ENCODE results near the gene IL17RA.

GRCh38 chr22:17152340-17152739 lies 67.5 kb downstream of the IL17RA start:
- TF ChIP-seq CTCF (conservative IDR thresholded peaks at IDR 0.05; ENCODE audit: low read depth, low read length) = no peak
- no peak for TF ChIP-seq USF2 (IDR thresholded peaks at IDR 0.05; ENCODE audit: low read depth, low read length)
- TF ChIP-seq BHLHE40 (IDR thresholded peaks at IDR 0.05; ENCODE audit: low read depth, low read length) = no peak
- TF ChIP-seq POLR2A (IDR thresholded peaks at IDR 0.05; ENCODE audit: low read depth, low read length) = no peak
- TF ChIP-seq SMC3 (IDR thresholded peaks at IDR 0.05; ENCODE audit: low read depth, low read length) = no peak
- no peak for TF ChIP-seq ELK1 (IDR thresholded peaks at IDR 0.05; ENCODE audit: borderline replicate concordance, low read depth, low read length)
- no peak for TF ChIP-seq MAZ (IDR thresholded peaks at IDR 0.05; ENCODE audit: borderline replicate concordance, low read depth, low read length)
